Measurements from ENCODE around the gene SBSN. TPM values are rescaled to one million over a fixed set of nuclear protein-coding genes. Genes with fewer than 3 reads are reported as not detected.

SBSN gene
- polyA plus RNA-seq, 2 of the 4 experiments (the other 2 are of a cell fraction): 0.28 to 1.1 TPM

DNA sequence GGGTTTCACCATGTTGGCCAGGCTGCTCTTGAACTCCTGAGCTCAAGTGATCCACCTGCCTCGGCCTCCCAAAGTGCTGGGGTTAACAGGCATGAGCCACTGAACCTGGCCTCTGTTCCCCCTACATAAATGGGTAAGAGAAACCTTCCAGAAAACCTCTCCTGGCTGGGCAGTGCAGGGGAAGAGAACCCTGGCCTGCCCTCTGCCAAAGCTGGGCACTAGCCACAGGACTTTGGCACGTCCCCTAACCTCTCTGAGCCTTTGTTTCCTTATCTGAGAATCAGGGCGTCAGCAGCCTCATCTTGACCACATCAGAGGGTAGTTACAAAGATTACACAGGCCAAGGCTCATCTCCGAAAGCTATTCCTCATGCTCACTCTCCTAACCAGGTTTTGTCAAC lies 2.2 kb downstream of the SBSN start:
- CTCF ChIA-PET: interaction anchor here (0.8 to 7.5 kb wide), 5 partner anchors 11 to 167 kb away, joined by 3 to 80 read pairs (median 11); no protein-coding TSS in a partner anchor
- WGBS (ENCODE audit: missing lambda C conversion rate): 39% methylated on average over 4 of the region's 4 CpGs
- Histone ChIP-seq H3K4me1 (peaks cover 7% of the 10 kb centered on the region; the same call in 1 of the 3 replicates), H3K27ac (no peak overlapping the region), H3K4me3 (no peak overlapping the region), H3K9me3 (no peaks in the 10 kb centered on the region), H3K4me2 (no peak overlapping the region)
- POLR2A ChIA-PET: interaction anchor here (1.0 kb wide), 1 partner anchor 16 kb away, joined by 4 read pairs; no protein-coding TSS in a partner anchor
- TF ChIP-seq POLR2AphosphoS2 (conservative IDR thresholded peaks at IDR 0.05; ENCODE audit: low read length) (no peak), NR3C1 (IDR thresholded peaks at IDR 0.05) (no peak), SREBF2 (IDR thresholded peaks at IDR 0.05) (no peak), GATA3 (IDR thresholded peaks at IDR 0.05; ENCODE audit: borderline replicate concordance) (no peak), RFX5 (IDR thresholded peaks at IDR 0.05) (no peak), BHLHE40 (IDR thresholded peaks at IDR 0.05; ENCODE audit: low read depth, low read length) (no peak), HOXA7 (CRISPR knock-in tag; IDR thresholded peaks at IDR 0.05) (no peak), NFE2L2 (conservative IDR thresholded peaks at IDR 0.05; ENCODE audit: low read length) (no peak), EHF (CRISPR knock-in tag; IDR thresholded peaks at IDR 0.05) (no peak), CBX8 (IDR thresholded peaks at IDR 0.05) (no peak), KDM1A (IDR thresholded peaks at IDR 0.05; ENCODE audit: low read depth) (no peak), RNF2 (IDR thresholded peaks at IDR 0.05; ENCODE audit: borderline replicate concordance, low read depth) (no peak), HOXB13 (CRISPR knock-in tag; IDR thresholded peaks at IDR 0.05; ENCODE audit: low read depth) (no peak), HDAC2 (IDR thresholded peaks at IDR 0.05) (no peak), RARB (CRISPR knock-in tag; IDR thresholded peaks at IDR 0.05) (no peak), FOXS1 (CRISPR knock-in tag; IDR thresholded peaks at IDR 0.05) (no peak), CBX2 (IDR thresholded peaks at IDR 0.05; ENCODE audit: borderline replicate concordance, low read depth) (no peak)
- TF ChIP-seq, protein P1, sequence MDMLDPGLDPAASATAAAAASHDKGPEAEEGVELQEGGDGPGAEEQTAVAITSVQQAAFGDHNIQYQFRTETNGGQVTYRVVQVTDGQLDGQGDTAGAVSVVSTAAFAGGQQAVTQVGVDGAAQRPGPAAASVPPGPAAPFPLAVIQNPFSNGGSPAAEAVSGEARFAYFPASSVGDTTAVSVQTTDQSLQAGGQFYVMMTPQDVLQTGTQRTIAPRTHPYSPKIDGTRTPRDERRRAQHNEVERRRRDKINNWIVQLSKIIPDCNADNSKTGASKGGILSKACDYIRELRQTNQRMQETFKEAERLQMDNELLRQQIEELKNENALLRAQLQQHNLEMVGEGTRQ (IDR thresholded peaks at IDR 0.05): no peak
- TF ChIP-seq, protein P2, sequence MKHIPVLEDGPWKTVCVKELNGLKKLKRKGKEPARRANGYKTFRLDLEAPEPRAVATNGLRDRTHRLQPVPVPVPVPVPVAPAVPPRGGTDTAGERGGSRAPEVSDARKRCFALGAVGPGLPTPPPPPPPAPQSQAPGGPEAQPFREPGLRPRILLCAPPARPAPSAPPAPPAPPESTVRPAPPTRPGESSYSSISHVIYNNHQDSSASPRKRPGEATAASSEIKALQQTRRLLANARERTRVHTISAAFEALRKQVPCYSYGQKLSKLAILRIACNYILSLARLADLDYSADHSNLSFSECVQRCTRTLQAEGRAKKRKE (CRISPR knock-in tag; IDR thresholded peaks at IDR 0.05; ENCODE audit: low read depth): no peak
- TF ChIP-seq, protein P3, sequence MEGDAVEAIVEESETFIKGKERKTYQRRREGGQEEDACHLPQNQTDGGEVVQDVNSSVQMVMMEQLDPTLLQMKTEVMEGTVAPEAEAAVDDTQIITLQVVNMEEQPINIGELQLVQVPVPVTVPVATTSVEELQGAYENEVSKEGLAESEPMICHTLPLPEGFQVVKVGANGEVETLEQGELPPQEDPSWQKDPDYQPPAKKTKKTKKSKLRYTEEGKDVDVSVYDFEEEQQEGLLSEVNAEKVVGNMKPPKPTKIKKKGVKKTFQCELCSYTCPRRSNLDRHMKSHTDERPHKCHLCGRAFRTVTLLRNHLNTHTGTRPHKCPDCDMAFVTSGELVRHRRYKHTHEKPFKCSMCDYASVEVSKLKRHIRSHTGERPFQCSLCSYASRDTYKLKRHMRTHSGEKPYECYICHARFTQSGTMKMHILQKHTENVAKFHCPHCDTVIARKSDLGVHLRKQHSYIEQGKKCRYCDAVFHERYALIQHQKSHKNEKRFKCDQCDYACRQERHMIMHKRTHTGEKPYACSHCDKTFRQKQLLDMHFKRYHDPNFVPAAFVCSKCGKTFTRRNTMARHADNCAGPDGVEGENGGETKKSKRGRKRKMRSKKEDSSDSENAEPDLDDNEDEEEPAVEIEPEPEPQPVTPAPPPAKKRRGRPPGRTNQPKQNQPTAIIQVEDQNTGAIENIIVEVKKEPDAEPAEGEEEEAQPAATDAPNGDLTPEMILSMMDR (IDR thresholded peaks at IDR 0.05): no peak
- DNase-seq (ENCODE audit: low read depth in 1 of 2, low spot score in 1 of 2) (no peak), FAIRE-seq (no peak), ATAC-seq (no peak)

DNA sequence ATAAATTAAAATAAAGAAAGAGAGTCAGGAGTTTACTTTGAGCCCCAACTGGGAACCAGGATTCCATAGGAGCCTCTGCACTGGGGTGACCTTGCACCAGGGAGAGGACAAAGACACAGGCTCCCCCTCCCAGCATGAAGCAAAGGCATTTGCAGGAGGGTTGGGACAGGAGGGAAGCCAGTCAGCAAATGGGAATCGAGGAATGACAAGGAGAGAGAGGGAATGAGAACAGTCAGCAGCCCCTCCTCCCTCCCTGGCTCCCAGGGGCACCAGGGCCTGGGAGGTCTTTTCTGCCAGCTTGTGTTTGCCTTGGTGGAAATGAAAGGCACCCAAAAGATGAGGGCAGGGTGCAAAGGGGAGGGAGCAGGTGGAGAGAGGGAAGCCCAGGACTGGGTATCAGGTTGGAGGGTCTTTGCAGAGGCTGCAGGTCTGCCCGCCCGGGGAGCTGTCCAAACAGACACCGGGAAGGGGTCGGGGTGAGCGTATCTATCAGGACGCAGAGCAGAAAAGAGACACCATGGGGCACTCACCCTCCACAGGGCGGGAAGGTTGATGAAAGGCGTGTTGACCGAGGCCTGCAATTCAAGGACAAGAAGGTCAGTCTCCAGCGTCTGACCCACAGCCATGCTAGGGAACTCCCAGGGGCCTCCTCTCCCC lies 3.8 kb downstream of the SBSN start:
- H3K27ac ChIP-seq: no peak overlapping the region
- H3K4me3 ChIP-seq: no peak overlapping the region
- 60% methylated on average over 11 of the region's 11 CpGs for WGBS (ENCODE audit: missing lambda C conversion rate)
- FAIRE-seq: no peak
- ATAC-seq: no peak; a peak in 1 of 6 replicates
- no peaks in the 10 kb centered on the region for H3K9me3 ChIP-seq
- ChIA-PET POLR2A (no interaction called here), CTCF (interaction anchor here (0.9 to 7.5 kb wide), 7 partner anchors 9 to 172 kb away, joined by 3 to 80 read pairs (median 6); partner anchors contain the start of gene GAPDHS)
- peaks cover 9% of the 10 kb centered on the region; the same call in 2 of the 3 replicates for H3K4me1 ChIP-seq
- no peak overlapping the region for H3K4me2 ChIP-seq
- no peak for DNase-seq (ENCODE audit: low read depth in 1 of 2, low spot score in 1 of 2)
- TF ChIP-seq HEYL (CRISPR knock-in tag; IDR thresholded peaks at IDR 0.05) (no peak), ZSCAN20 (CRISPR knock-in tag; IDR thresholded peaks at IDR 0.05) (no peak), FOSB (CRISPR knock-in tag; IDR thresholded peaks at IDR 0.05) (no peak), CBX8 (IDR thresholded peaks at IDR 0.05) (no peak), RAD21 (conservative IDR thresholded peaks at IDR 0.05 in 1 of 2, IDR thresholded peaks at IDR 0.05 in 1 of 2) (no peak)
- TF ChIP-seq, protein P4, sequence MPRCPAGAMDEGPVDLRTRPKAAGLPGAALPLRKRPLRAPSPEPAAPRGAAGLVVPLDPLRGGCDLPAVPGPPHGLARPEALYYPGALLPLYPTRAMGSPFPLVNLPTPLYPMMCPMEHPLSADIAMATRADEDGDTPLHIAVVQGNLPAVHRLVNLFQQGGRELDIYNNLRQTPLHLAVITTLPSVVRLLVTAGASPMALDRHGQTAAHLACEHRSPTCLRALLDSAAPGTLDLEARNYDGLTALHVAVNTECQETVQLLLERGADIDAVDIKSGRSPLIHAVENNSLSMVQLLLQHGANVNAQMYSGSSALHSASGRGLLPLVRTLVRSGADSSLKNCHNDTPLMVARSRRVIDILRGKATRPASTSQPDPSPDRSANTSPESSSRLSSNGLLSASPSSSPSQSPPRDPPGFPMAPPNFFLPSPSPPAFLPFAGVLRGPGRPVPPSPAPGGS (IDR thresholded peaks at IDR 0.05): no peak

All from A549 (cell line).